GM12878 (cell line): Measurements from ENCODE around the gene BICRA. TPM values are rescaled to one million over a fixed set of nuclear protein-coding genes. Genes with fewer than 3 reads are reported as not detected.

Experiments
- BCL3 ChIP-seq: IDR thresholded peaks from 2 replicates; pipeline ENCODE4 v1.6.1; 2011; ENCODE audit warnings: borderline replicate concordance, low read depth, mild to moderate bottlenecking, moderate library complexity, low read length; ENCODE audit not compliant: insufficient read depth, poor library complexity, severe bottlenecking
- CBX3 ChIP-seq: fragments of 200-600 bp; sonication (generic); IDR thresholded peaks from 2 replicates; pipeline ENCODE4 v1.6.1; 2016; ENCODE audit warnings: low read depth, borderline replicate concordance
- CBX5 ChIP-seq: sonication (generic); IDR thresholded peaks from 2 replicates; pipeline ENCODE4 v1.6.1; 2016; ENCODE audit warnings: low read depth, moderate library complexity, mild to moderate bottlenecking, inconsistent platforms
- CHD4 ChIP-seq: fragments of 200-600 bp; sonication (generic); IDR thresholded peaks from 2 replicates; pipeline ENCODE4 v1.6.1; 2016; ENCODE audit warnings: mild to moderate bottlenecking
- ELK1 ChIP-seq: IDR thresholded peaks from 2 replicates; pipeline ENCODE4 v1.6.1; 2012; ENCODE audit warnings: low read depth, low read length, improper control_type of control experiment
- EP300 ChIP-seq, 2 experiments: fragments of 150-350 bp in 1 of 2; IDR thresholded peaks; 2 replicates each; pipeline ENCODE4 v1.6.1; 2011 to 2012; ENCODE audit warnings: low read depth in 2 of 2, low read length in 2 of 2, borderline replicate concordance in 1 of 2, improper control_type of control experiment in 1 of 2, inconsistent platforms in 1 of 2; ENCODE audit not compliant: control insufficient read depth in 1 of 2
- ETV6 ChIP-seq, 2 experiments: fragments of 450-650 bp in 1 of 2; IDR thresholded peaks in 1 of 2; conservative IDR thresholded peaks in 1 of 2; 2 replicates each; pipeline ENCODE4 v1.6.1; 2014; ENCODE audit warnings: antibody characterized with exemption in 1 of 2, borderline replicate concordance in 1 of 2, low read depth in 1 of 2, mild to moderate bottlenecking in 1 of 2, moderate library complexity in 1 of 2
- HDAC6 ChIP-seq: fragments of 200-600 bp; sonication (generic); IDR thresholded peaks from one replicate; pipeline ENCODE4 v1.8.0; 2017; ENCODE audit warnings: antibody characterized with exemption; ENCODE audit not compliant: unreplicated experiment
- KDM1A ChIP-seq: fragments of 200-600 bp; sonication (generic); IDR thresholded peaks from 2 replicates; pipeline ENCODE4 v1.6.1; 2016; ENCODE audit warnings: borderline replicate concordance
- LARP7 ChIP-seq: fragments of 450-650 bp; IDR thresholded peaks from 2 replicates; pipeline ENCODE4 v1.6.1; 2017; ENCODE audit warnings: mild to moderate bottlenecking
- NFIC ChIP-seq: IDR thresholded peaks from 2 replicates; pipeline ENCODE4 v1.6.1; 2012; ENCODE audit warnings: low read depth, mild to moderate bottlenecking, inconsistent platforms, low read length, moderate library complexity
- NFYA ChIP-seq: IDR thresholded peaks from 2 replicates; pipeline ENCODE4 v1.6.1; 2011; ENCODE audit warnings: low read depth, mild to moderate bottlenecking, low read length, improper control_type of control experiment, borderline replicate concordance
- NFYB ChIP-seq: IDR thresholded peaks from 2 replicates; pipeline ENCODE4 v1.6.1; 2011; ENCODE audit warnings: low read depth, mild to moderate bottlenecking, low read length, improper control_type of control experiment, moderate library complexity; ENCODE audit not compliant: insufficient read depth
- NKRF ChIP-seq: fragments of 450-650 bp; conservative IDR thresholded peaks from 2 replicates; pipeline ENCODE4 v1.6.1; 2017; ENCODE audit warnings: mild to moderate bottlenecking, moderate library complexity
- PAX5 ChIP-seq: IDR thresholded peaks from 2 replicates; pipeline ENCODE4 v1.6.1; 2011; ENCODE audit warnings: low read depth, low read length, borderline replicate concordance
- PKNOX1 ChIP-seq: fragments of 450-650 bp; IDR thresholded peaks from 2 replicates; pipeline ENCODE4 v1.6.1; 2016; ENCODE audit warnings: mild to moderate bottlenecking
- POLR2A ChIP-seq: IDR thresholded peaks from 2 replicates; pipeline ENCODE4 v1.6.1; 2011; ENCODE audit warnings: low read depth, mild to moderate bottlenecking, low read length
- RAD21 ChIP-seq: IDR thresholded peaks from 2 replicates; pipeline ENCODE4 v1.6.1; 2011; ENCODE audit warnings: mild to moderate bottlenecking, low read depth, low read length, moderate library complexity; ENCODE audit not compliant: insufficient read depth
- RB1 ChIP-seq: fragments of 450-650 bp; formaldehyde crosslinking; IDR thresholded peaks from 2 replicates; pipeline ENCODE4 v1.6.1; 2017; ENCODE audit warnings: mild to moderate bottlenecking, borderline replicate concordance
- TBL1XR1 ChIP-seq: IDR thresholded peaks from 2 replicates; pipeline ENCODE4 v1.6.1; 2012; ENCODE audit warnings: low read depth, low read length, improper control_type of control experiment
- TCF3 ChIP-seq: IDR thresholded peaks from 2 replicates; pipeline ENCODE4 v1.6.1; 2012; ENCODE audit warnings: low read depth, mild to moderate bottlenecking, low read length, borderline replicate concordance; ENCODE audit not compliant: insufficient read depth
- ZNF384 ChIP-seq: IDR thresholded peaks from 2 replicates; pipeline ENCODE4 v1.6.1; 2012; ENCODE audit warnings: low read depth, mild to moderate bottlenecking, low read length, improper control_type of control experiment, borderline replicate concordance
- ZZZ3 ChIP-seq: IDR thresholded peaks from 2 replicates; pipeline ENCODE4 v1.6.1; 2011; ENCODE audit warnings: low read depth; ENCODE audit not compliant: control insufficient read depth, insufficient read length
- polyA plus RNA-seq, 11 experiments: library from polyadenylated mRNA; depleted of rRNA in 4 of 11; unstranded in 6 of 11; stranded (reverse) in 5 of 11; fragments of >200 nt; fragmentation: Nextera tagmentation in 4 of 11; fragmentation: Illumina TruSeq in 1 of 11; extraction: Ambion mirVana in 4 of 11; extraction: Trizol in 1 of 11; gene quantifications; 1 replicate in 1 of 11; 2 replicates in 10 of 11; pipeline versions ENCODE4 v1.2.1 to v1.2.3, GENCODE V29; 2011 to 2016; ENCODE audit warnings: inconsistent platforms in 2 of 11, missing spikeins in 2 of 11, low read depth in 1 of 11
- total RNA-seq, 4 experiments: library from RNA; depleted of rRNA in 3 of 4; stranded (reverse); fragments of >200 nt in 3 of 4; fragmentation: Illumina TruSeq in 1 of 4; extraction: Trizol in 1 of 4; gene quantifications; 2 replicates each; pipeline versions ENCODE4 v1.2.1 to v1.2.3, GENCODE V29; 2013 to 2021

Gene BICRA
- total and polyA plus RNA-seq, 10 of the 15 experiments (the other 5 are each of a cell fraction or from before 2014, with no cell fraction given), result 0.11 to 15.3 (median 1.3) TPM

GRCh38 chr19:47600246-47601179 lies 8.4 kb upstream of the BICRA start (continued):
- TF ChIP-seq ELK1 (no peak), BCL3 (no peak), ZZZ3 (no peak), NFYB (peak; percentile 80), POLR2A (peak; percentile 98), CBX5 (peak; percentile 27; the same call in 1 of the 2 replicates), TCF3 (no peak), CHD4 (no peak), NFYA (no peak), EP300 (IDR thresholded peaks at IDR 0.05; ENCODE audit: borderline replicate concordance in 1 of 2, control insufficient read depth in 1 of 2, low read depth in 2 of 2, low read length in 2 of 2) (no peak), ZNF384 (peak; percentile 70; the same call in 1 of the 2 replicates), PKNOX1 (peak; percentile 49; the same call in 1 of the 2 replicates), LARP7 (peak; percentile 39; the same call in 1 of the 2 replicates), TBL1XR1 (no peak), PAX5 (peak; percentile 40; the same call in 1 of the 2 replicates), RAD21 (no peak), RB1 (no peak; the same call in 1 of the 2 replicates), NFIC (no peak), ETV6 (conservative IDR thresholded peaks at IDR 0.05 in 1 of 2, IDR thresholded peaks at IDR 0.05 in 1 of 2; ENCODE audit: borderline replicate concordance in 1 of 2, low read depth in 1 of 2) (no peak), HDAC6 (peak; percentile 67), CBX3 (no peak), KDM1A (no peak), NKRF (peak; percentile 56)
